Neuronal stem cell (in vitro differentiated cells): Measurements from ENCODE around the gene RANBP17.

Experiments
- DNase-seq: peaks from one replicate; pipeline ENCODE4 v3.0.0-alpha.2; 2013; ENCODE audit warnings: low spot score
- H2AFZ ChIP-seq: one replicate; pipeline ENCODE4 v1.6.1; 2013; ENCODE audit warnings: mild to moderate bottlenecking, low read length, inconsistent platforms
- H2AK5ac ChIP-seq: 2 replicates; pipeline ENCODE4 v1.6.1; 2013; ENCODE audit warnings: low read depth, mild to moderate bottlenecking, inconsistent platforms, low read length, moderate library complexity, mixed read lengths
- H2BK120ac ChIP-seq: 2 replicates; pipeline ENCODE4 v1.6.1; 2013; ENCODE audit warnings: low read depth, mild to moderate bottlenecking, inconsistent platforms, low read length, moderate library complexity, mixed read lengths
- H2BK12ac ChIP-seq: one replicate; pipeline ENCODE4 v1.6.1; 2013; ENCODE audit warnings: low read length, inconsistent platforms
- H2BK15ac ChIP-seq: 2 replicates; pipeline ENCODE4 v1.6.1; 2013; ENCODE audit warnings: mild to moderate bottlenecking, low read length, inconsistent platforms, mixed read lengths
- H2BK5ac ChIP-seq: one replicate; pipeline ENCODE4 v1.6.1; 2013; ENCODE audit warnings: inconsistent platforms, mild to moderate bottlenecking, low read length, moderate library complexity
- H3K14ac ChIP-seq: one replicate; pipeline ENCODE4 v1.6.1; 2013; ENCODE audit warnings: low read length, inconsistent platforms
- H3K18ac ChIP-seq: 2 replicates; pipeline ENCODE4 v1.6.1; 2013; ENCODE audit warnings: low read length, inconsistent platforms
- H3K23ac ChIP-seq: 2 replicates; pipeline ENCODE4 v1.6.1; 2013; ENCODE audit warnings: low read depth, mild to moderate bottlenecking, mixed read lengths, low read length, inconsistent platforms; ENCODE audit not compliant: poor library complexity
- H3K27ac ChIP-seq: replicated peaks from 3 replicates; pipeline ENCODE4 v1.5.1; 2013; ENCODE audit warnings: low read length, inconsistent platforms
- H3K27me3 ChIP-seq, 3 experiments: 2 replicates each; pipeline ENCODE4 v1.6.1; 2013; ENCODE audit warnings: low read length in 3 of 3, mild to moderate bottlenecking in 2 of 3, inconsistent platforms in 1 of 3, low read depth in 1 of 3, mixed read lengths in 1 of 3, moderate library complexity in 1 of 3; ENCODE audit not compliant: control insufficient read depth in 3 of 3, insufficient read depth in 3 of 3
- H3K36me3 ChIP-seq, 2 donors: replicated peaks in 1 of 2; 2 replicates each; pipeline ENCODE4 v1.6.1; 2013; ENCODE audit warnings: low read length in 2 of 2; ENCODE audit not compliant: control insufficient read depth in 2 of 2, insufficient read depth in 2 of 2
- H3K4ac ChIP-seq: 2 replicates; pipeline ENCODE4 v1.6.1; 2013; ENCODE audit warnings: inconsistent platforms, mild to moderate bottlenecking, low read length, moderate library complexity
- H3K4me1 ChIP-seq, 2 donors: 1 replicate in 1 of 2; 2 replicates in 1 of 2; pipeline ENCODE4 v1.6.1; 2013; ENCODE audit warnings: low read length in 2 of 2, low read depth in 1 of 2; ENCODE audit not compliant: control insufficient read depth in 2 of 2, insufficient read depth in 1 of 2
- H3K4me2 ChIP-seq: one replicate; pipeline ENCODE4 v1.6.1; 2013; ENCODE audit warnings: mild to moderate bottlenecking, low read length, inconsistent platforms; ENCODE audit not compliant: insufficient read depth, poor library complexity, severe bottlenecking
- H3K4me3 ChIP-seq, 2 donors: 2 replicates each; pipeline ENCODE4 v1.5.1; 2013; ENCODE audit warnings: low read length in 2 of 2, mild to moderate bottlenecking in 2 of 2, inconsistent platforms in 1 of 2, moderate library complexity in 1 of 2
- H3K79me1 ChIP-seq: one replicate; pipeline ENCODE4 v1.6.1; 2013; ENCODE audit warnings: low read depth, mild to moderate bottlenecking, inconsistent platforms, low read length, moderate library complexity
- H3K9ac ChIP-seq: one replicate; pipeline ENCODE4 v1.6.1; 2013; ENCODE audit warnings: mild to moderate bottlenecking, low read depth, low read length, inconsistent platforms; ENCODE audit not compliant: poor library complexity
- H3K9me3 ChIP-seq, 2 donors: replicated peaks in 1 of 2; 2 replicates each; pipeline versions ENCODE3 to v1.6.1; 2013; ENCODE audit warnings: low read length in 2 of 2, mild to moderate bottlenecking in 2 of 2, inconsistent platforms in 1 of 2, low read depth in 1 of 2, mixed read lengths in 1 of 2, moderate library complexity in 1 of 2; ENCODE audit not compliant: control insufficient read depth in 2 of 2, insufficient read depth in 1 of 2
- H4K8ac ChIP-seq: one replicate; pipeline ENCODE4 v1.6.1; 2013; ENCODE audit warnings: low read depth, mild to moderate bottlenecking, inconsistent platforms, low read length, moderate library complexity
- H4K91ac ChIP-seq: one replicate; pipeline ENCODE4 v1.6.1; 2013; ENCODE audit warnings: low read length, low read depth, mild to moderate bottlenecking, inconsistent platforms; ENCODE audit not compliant: poor library complexity
- WGBS, 2 donors: extraction: QIAGEN DNeasy Blood & Tissue Kit; methylation state at CpG; one replicate each; pipeline ENCODE4 v1.1.7; 2013; ENCODE audit warnings: missing lambda C conversion rate in 2 of 2, mixed read lengths in 1 of 2; ENCODE audit not compliant: insufficient read length in 2 of 2, insufficient replicate concordance in 1 of 2; ENCODE audit errors: extremely low coverage in 2 of 2; 5-methylcytosine and 5-hydroxymethylcytosine counted together

Gene RANBP17

DNA sequence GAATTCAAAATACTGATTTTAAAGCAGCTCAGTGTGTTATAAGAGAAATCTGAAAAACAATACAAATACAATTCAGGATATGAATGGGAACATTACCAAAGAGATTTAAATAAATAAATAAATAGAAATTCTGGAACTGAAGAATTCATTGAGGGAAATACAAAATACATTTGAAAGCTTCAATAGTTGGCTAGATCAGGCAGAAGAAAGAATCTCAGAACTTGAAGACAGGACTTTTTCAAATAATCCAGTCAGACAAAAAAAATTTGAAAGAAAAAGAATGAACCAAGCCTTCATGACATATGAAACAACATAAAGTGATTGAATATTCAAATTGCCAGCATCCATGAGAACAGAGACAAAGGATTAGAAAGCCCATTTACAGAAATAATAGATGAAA, 387.6 kb downstream of the RANBP17 start:
- H2BK12ac ChIP-seq, result no peak overlapping the region
- peaks cover 8 to 17% of the 10 kb centered on the region in 2 donors for H3K36me3 ChIP-seq
- H2BK5ac ChIP-seq, result no peak overlapping the region
- no peak overlapping the region for H3K4me2 ChIP-seq
- H3K23ac ChIP-seq, result no peak overlapping the region
- H2BK120ac ChIP-seq, result no peak overlapping the region
- DNase-seq, result no peak
- no peak overlapping the region for H2BK15ac ChIP-seq
- H3K18ac ChIP-seq, result no peak overlapping the region
- peaks cover 2% of the 10 kb centered on the region for H3K79me1 ChIP-seq
- H3K27ac ChIP-seq, result no peak overlapping the region
- H3K9me3 ChIP-seq, result peaks cover 8 to 27% of the 10 kb centered on the region in 2 donors
- H2AK5ac ChIP-seq, result no peak overlapping the region
- H4K91ac ChIP-seq, result no peak overlapping the region
- no peak overlapping the region for H2AFZ ChIP-seq
- H3K14ac ChIP-seq, result no peak overlapping the region
- no peak overlapping the region for H4K8ac ChIP-seq
- H3K4ac ChIP-seq, result no peak overlapping the region
- H3K4me3 ChIP-seq, result no peak overlapping the region
- no peak overlapping the region for H3K9ac ChIP-seq
- H3K27me3 ChIP-seq, result no peaks in the 10 kb centered on the region
- no peaks in the 10 kb centered on the region for H3K4me1 ChIP-seq

DNA sequence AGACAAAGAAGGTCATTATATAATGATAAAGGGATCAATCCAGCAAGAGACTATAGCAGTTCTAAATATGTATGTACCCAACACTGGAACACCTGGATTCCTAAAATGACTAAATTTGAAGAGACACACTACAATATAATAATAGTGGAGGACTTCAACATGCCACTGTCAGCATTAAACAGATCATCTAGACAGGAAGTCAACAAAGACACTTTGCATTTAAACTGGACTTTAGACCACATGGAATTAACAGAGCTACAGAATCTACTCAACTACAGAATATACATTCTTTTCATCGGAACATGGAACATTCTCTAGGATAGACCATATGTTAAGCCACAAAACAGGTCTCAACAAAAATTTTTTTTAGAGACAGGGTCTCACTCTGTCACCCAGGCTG, 388.9 kb downstream of the RANBP17 start:
- H3K23ac ChIP-seq, result no peak overlapping the region
- no CpG with 5 or more reads among the region's 1 CpG for WGBS, 2 donors
- no peak overlapping the region for H2AK5ac ChIP-seq

DNA sequence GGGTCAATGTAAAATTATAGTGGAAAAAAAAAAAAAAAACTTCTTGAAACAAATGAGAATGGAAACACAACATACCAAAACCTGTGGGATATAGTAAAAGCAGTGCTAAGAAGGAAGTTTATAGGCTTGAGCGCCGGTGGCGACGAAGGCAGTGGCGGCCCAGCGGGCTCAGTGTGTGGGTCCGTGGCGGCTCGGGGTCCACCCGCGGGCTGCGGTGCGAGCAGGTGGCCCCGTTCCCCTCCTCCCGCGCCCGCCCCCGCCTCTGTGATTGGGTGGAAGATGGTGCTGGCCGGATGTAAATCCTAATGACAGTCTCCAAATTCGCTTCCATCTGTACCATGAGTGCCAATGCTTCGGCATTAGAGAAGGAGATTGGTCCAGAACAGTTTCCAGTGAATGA, 389.7 kb downstream of the RANBP17 start:
- DNase-seq, result no peak
- H3K18ac ChIP-seq, result no peak overlapping the region
- H3K27ac ChIP-seq, result no peak overlapping the region
- H2AFZ ChIP-seq, result no peak overlapping the region
- no peak overlapping the region for H3K14ac ChIP-seq
- H3K36me3 ChIP-seq, result peaks cover 8 to 17% of the 10 kb centered on the region in 2 donors
- H2BK12ac ChIP-seq, result no peak overlapping the region
- no peak overlapping the region for H3K9ac ChIP-seq
- H3K9me3 ChIP-seq, result peaks cover 8 to 27% of the 10 kb centered on the region in 2 donors
- no peaks in the 10 kb centered on the region for H3K27me3 ChIP-seq
- no peak overlapping the region for H3K4me2 ChIP-seq
- H3K23ac ChIP-seq, result no peak overlapping the region
- no peak overlapping the region for H3K4ac ChIP-seq
- peaks cover 2% of the 10 kb centered on the region for H3K79me1 ChIP-seq
- no peak overlapping the region for H2BK5ac ChIP-seq
- H4K91ac ChIP-seq, result no peak overlapping the region
- no peaks in the 10 kb centered on the region for H3K4me1 ChIP-seq
- no peak overlapping the region for H4K8ac ChIP-seq
- H2BK120ac ChIP-seq, result no peak overlapping the region
- no CpG with 5 or more reads among the region's 21 CpGs for WGBS, 2 donors
- H3K4me3 ChIP-seq, result no peak overlapping the region
- H2AK5ac ChIP-seq, result no peak overlapping the region
- no peak overlapping the region for H2BK15ac ChIP-seq

More for the DNA sequence above, 388.9 kb downstream of the RANBP17 start:
- no peak overlapping the region for H4K91ac ChIP-seq
- no peak overlapping the region for H3K4ac ChIP-seq
- no peak overlapping the region for H2BK5ac ChIP-seq
- H3K27me3 ChIP-seq, result no peaks in the 10 kb centered on the region
- no peak overlapping the region for H3K27ac ChIP-seq
- no peak overlapping the region for H2BK12ac ChIP-seq
- no peak overlapping the region for H3K18ac ChIP-seq
- no peak for DNase-seq
- H4K8ac ChIP-seq, result no peak overlapping the region
- H2BK15ac ChIP-seq, result no peak overlapping the region
- peaks cover 8 to 17% of the 10 kb centered on the region in 2 donors for H3K36me3 ChIP-seq
- no peak overlapping the region for H2AFZ ChIP-seq
- H3K14ac ChIP-seq, result no peak overlapping the region
- no peak overlapping the region for H3K9ac ChIP-seq
- no peaks in the 10 kb centered on the region for H3K4me1 ChIP-seq
- H3K9me3 ChIP-seq, result peaks cover 8 to 27% of the 10 kb centered on the region in 2 donors
- H2BK120ac ChIP-seq, result no peak overlapping the region
- H3K79me1 ChIP-seq, result peaks cover 2% of the 10 kb centered on the region
- no peak overlapping the region for H3K4me3 ChIP-seq
- no peak overlapping the region for H3K4me2 ChIP-seq

GRCh38 chr5:171252674-171253073, 390.9 kb downstream of the RANBP17 start:
- peaks cover 8 to 10% of the 10 kb centered on the region in 2 donors for H3K36me3 ChIP-seq
- H3K18ac ChIP-seq, result no peak overlapping the region
- DNase-seq, result no peak
- no peak overlapping the region for H4K8ac ChIP-seq
- no peak overlapping the region for H2BK120ac ChIP-seq
- no peak overlapping the region for H3K4ac ChIP-seq
- peaks cover 2% of the 10 kb centered on the region for H3K79me1 ChIP-seq
- no peak overlapping the region for H3K9ac ChIP-seq
- H3K14ac ChIP-seq, result no peak overlapping the region
- no peak overlapping the region for H3K4me2 ChIP-seq
- H2AK5ac ChIP-seq, result no peak overlapping the region
- peaks cover 8 to 24% of the 10 kb centered on the region in 2 donors for H3K9me3 ChIP-seq
- no peaks in the 10 kb centered on the region for H3K27me3 ChIP-seq
- no peak overlapping the region for H3K27ac ChIP-seq
- no peak overlapping the region for H2BK15ac ChIP-seq
- WGBS, 2 donors, result no CpG with 5 or more reads among the region's 6 CpGs
- no peak overlapping the region for H2AFZ ChIP-seq
- no peak overlapping the region for H2BK5ac ChIP-seq
- H2BK12ac ChIP-seq, result no peak overlapping the region
- H3K4me3 ChIP-seq, result no peak overlapping the region
- H3K23ac ChIP-seq, result no peak overlapping the region
- no peaks in the 10 kb centered on the region for H3K4me1 ChIP-seq
- no peak overlapping the region for H4K91ac ChIP-seq
